HG02678 (cell line): ENCODE measurements around the gene SOX10.

Experiments used
- ATAC-seq: cut with Tn5 transposase; IDR thresholded peaks from one replicate; pipeline ENCODE4 v1.9.1; 2021; ENCODE audit warnings: mild to moderate bottlenecking, moderate library complexity; ENCODE audit not compliant: unreplicated experiment

The SOX10 gene

DNA sequence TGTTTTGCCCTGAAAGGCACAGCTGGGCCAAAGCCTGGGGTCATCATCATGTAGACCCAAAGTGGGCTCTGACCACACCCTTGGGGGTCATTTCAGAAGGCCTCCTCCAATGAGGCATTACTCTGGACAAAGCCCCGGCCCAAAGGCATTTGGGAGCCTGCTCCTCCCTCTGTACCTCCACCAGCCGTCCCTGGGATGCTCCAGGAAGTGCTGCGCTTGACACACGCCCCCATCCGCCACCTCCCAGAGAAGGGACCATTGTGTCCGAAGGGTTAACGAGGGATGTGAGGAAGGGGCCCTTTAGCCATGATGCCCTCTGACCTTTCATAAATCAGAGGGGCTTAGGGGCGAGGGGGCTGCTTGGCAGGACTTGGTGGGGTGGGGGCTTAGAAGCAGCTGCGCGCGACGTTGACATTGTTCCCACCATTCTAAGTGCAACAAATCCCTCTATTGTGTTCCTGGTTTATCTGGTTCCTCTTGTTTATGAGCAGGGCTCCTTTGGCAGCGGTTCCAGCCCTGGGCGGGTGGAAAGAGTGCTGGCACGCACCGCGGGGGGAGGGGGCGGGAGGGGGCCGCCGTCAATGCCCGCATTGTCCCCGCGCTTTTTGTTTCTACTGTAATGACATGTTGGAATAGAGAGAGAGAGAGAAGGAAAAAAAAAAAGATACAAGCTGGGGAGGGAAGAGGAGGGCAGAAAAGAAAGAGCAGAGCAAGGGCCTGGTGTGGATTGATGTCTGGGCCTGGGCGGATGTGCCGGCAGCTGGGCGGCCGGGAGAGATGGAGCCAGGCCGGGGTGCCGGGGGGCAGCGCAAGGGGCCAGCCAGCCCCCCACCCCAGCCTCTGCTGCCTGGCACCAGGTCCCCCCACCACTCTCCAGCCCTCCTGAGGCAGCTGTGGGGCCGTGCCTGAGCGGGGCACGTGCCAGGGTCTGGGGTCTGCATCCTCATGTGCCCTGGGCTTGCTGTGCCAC lies 32.1 kb upstream of the SOX10 start:
- ATAC-seq: no peak

DNA sequence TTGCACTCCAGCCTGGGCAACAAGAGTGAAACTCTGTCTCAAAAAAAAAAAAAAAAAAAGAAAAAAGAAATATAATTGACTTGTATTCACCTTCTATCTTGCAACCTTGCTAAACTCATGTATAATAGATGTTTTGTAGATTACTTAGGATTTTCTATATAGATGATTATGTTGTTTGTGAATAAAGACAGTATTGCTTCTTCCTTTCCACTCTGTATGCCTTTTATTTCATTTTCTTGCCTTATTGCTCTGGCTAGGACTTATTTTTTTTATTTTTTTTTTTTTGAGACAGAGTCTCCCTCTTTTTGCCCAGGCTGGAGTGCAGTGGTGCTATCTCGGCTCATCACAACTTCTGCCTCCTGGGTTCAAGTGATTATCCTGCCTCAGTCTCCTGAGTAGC lies 29.7 kb upstream of the SOX10 start:
- ATAC-seq: no peak

DNA sequence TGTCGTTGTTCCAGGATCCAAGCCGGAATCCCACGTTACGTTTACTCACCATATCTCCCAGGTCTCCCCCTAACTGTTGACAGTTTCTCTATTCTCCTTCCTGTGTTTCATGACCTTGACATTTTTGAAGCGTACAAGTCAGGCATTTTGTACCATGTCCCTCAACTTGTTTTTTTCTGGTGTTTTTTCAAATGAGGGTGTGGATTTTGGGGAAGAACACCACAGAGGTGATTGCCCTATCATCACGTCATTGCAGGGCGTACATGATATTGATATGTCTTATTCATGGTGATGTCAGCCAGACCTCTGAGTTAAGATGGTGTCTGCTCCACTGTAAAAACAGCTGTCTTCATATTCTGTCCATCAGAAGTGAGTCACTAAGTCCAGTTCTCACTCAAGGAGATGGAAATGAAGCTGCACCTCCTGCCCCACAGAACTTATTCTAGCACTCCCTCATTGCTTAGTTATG lies 28.3 kb upstream of the SOX10 start:
- no peak for ATAC-seq

DNA sequence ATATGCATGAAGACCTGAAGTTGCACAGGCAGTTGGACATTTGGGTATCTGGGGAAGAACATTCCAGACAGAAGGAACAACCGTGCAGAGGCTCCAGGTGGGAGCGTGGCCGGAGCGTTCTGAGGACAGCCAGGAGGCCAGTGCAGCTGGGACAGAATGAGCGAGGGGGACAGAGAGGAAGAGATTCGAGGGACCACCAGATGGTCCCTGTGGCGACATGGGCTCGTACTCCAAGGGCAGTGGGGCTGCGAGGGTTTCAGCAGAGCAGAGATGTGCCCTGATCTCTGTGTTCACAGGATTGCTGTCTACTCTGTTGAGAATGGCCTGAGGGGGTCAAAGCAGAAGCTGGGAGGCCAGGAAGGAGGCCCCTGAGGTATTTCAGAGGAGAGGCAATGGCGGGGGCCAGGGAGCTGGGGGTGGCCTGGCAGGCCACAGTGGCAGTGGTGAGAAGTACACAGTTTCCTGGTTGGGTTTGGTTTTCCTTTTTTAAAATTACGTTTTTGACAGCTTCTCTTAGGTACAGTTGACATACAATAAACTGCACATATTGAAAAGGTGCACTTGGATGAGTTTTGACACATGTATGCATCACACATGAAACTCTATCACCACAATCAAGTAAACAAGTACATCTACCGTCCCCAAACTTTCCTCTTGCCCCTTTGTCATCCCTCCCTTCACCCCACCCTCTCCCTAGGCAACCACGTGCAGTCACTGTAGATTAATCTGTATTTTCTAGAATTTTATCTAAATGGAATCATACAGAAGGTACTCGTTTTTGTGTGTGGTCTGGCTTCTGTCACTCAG lies 24.8 kb upstream of the SOX10 start:
- no peak for ATAC-seq

DNA sequence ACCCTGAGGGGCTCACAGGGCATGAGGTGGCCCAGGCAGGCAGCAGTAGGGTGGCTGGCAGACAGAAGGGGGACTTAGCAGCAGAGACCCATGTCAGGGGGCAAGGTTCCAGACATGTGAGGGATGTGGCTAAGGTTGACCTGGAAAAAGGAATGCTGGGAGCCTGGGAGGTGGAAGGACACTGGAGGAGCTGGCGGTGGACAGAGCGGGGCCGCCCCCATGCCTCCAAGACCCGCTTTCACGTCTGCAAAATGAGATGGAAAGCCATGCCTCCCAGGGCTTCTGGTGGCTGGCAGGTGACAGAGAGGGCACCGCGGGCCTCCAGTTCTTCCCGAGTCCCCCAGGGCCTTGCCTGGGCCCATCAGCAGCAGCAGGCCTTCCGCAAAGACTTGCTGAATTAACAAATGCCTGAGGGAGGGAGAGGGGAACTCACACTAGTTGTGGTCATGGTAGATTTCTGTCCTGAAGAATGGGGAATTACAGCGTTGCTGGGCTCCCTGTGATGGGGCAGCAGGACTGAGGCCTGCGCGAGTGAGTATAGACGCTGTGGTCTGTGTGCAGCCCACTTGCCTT lies 23.1 kb upstream of the SOX10 start:
- ATAC-seq: no peak

DNA sequence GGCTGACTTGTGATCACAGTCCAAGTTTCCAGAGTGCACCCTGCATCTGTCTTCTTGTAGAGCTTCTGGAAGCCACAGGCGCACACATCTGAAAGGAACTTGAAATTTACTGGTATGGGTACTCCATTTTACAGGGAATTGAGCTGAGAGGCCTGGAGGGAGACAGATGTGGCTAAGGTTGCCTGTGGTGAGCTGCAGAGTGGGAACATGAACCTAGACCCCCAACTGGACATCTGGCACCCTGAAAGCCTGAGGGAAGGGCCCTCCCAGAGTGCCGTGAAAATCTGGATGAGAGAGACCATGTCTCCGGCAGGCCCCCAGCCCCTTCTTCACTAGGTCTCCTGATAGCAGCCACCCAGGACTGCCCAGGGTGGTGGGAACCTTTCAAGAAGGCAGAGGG lies 22.6 kb upstream of the SOX10 start:
- no peak for ATAC-seq

DNA sequence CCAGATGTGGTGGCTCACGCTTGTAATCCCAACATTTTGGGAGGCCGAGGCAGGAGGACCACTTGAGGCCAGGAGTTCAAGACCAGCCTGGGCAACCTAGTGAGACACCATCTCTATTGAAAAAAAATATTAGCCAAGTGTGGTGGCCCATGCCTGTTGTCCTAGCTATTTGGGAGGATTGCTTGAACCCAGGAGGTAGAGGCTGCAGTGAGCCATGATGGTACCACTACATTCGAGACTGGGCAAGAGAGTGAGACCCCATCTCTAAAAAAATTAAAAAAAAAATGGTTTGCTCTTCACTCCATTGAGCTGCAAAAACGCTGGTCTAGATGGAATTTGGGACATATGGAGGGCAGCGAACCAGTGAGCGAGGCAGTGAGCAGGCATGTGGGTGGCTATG lies 21.6 kb upstream of the SOX10 start:
- ATAC-seq: no peak

DNA sequence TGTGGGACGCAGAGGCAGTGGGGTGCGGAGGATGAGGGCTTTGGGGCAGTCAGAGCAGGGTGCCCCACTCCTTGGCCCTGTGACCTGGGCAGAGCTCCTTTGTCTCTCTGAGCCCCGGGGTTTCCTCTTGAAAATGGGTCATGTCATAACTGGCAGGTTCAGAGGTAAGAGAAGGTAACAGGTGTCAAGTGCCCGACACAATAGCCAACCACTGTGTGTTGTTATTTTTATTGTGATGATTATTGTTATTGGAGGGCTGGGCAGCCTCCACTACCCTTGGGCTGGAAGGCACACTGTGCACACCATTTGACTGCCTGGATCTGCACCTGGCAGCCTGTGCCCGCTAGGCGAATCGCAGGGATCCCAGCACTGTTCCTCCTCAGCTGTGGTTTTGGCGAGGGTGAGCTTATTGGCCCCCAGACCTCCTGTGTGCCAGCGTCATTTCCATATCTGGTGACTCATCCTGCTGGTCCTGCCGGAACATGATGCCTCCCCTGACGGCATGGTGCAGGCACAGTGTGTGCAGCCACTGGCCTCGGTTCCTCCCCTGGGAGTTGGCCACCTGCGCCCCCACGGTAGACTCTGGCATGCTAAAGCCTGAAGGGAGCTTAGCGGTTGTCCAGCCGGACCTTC lies 15.4 kb upstream of the SOX10 start:
- ATAC-seq: no peak

DNA sequence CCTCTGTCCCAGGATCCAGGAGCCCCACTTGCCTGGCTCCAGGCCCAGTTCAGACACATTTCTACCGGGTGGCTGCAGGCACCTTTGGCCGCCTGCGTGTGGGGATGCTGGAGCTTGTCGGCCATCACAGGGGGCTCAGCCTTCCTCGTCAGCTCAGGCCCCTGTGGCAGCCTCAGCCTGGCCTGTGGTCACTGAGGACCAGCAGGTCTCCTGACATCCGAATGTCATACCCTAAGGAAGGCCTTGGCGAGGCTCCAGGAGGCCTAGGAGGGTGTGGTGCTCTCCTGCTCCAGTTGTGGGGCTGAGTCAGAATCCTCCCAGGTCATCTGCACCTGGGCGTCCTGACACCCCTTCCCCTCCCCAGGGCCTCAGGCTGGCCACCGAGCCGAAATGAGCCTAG lies 14.9 kb upstream of the SOX10 start:
- no peak for ATAC-seq

DNA sequence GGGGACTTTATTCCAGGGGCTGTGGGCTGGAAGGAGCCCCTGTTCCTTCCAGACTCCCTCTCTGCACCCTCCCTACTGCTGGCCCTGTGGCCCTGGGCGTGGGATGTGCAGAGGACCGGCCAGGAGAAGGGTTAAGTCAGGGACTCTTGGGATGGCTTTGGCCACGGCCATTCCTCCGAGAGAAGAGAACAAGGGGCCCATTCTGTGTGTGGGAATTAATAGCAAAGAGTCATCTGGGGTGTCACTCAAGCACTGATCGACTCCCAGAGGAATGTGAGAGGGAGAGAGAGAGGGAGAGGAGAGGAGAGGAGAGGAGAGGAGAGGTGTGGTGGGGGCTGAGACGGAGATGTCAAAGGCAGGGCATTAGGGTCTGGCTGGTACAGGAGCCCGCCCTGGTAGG lies 14.2 kb upstream of the SOX10 start:
- ATAC-seq: no peak

DNA sequence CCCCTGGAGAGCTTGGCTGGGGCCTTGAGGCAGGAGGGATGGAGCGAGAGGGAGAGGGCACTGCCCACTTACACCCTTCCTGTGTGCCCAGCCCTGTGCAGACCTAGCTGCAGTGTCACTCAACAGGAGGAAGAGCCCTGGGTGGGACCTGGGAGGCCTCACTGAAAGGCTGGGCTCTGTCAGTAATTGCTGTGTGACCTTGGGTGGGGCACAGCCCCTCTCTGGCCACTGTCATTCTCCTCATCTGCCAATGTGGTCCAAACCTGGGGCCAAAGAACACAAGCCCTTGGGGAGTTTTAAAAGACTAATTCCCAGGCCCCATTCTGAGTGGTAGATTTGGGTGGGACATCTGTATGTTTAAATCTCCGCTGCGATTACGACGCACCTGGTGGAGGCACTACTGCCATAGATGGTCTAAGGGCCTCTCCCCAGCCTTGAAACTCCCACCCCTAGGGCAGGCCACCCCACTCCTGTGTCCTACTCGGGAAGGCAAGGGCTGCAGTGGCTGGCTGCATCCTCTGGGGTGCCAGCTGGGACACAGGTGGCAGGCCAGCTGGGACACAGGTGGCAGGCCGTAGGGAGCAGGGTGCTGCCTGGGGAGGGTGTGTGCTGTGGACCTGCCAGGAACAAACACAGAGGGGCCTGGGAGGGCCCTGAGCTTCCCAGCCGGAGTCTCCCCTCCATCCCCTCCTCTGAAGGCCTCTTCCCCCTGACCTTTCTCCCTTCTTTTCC lies 12.3 kb upstream of the SOX10 start:
- ATAC-seq: no peak

DNA sequence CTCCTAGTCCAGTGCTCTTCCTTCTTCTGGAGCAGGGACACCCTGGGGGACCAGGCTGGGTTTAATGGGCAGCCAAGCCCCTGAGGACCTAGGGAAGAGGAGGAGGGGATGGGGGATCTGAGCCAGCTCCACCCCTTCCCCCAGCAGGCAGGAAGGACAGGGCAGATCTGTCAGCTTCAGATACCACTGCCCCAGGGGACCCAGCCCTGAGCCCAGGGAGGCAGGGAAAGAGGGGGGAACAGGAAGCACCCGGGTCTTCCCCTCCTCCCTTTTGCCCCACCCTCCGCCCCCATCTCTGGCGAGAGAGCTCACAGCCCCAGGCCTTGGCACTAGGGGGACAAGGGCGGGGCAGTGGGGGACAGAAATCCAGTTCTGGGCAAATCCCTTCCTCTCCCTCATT lies 11.7 kb upstream of the SOX10 start:
- ATAC-seq: no peak

DNA sequence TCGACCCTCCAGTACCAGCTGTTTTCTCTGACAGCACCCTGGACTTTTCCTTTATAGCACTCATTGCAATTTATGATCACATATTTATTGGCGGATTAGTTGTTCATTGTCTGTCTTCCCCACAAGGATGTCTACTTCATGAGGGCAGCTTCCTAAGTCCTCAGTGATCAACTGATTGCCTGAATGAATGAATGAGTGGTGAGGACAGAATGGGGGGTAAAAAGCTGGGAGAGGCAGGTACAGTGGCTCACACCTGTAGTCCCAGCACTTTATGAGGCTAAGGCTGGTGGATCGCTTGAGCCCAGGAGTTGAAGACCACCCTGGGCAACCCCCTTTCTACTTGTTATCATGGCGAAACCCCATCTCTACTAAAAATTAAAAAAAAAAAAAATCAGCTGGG lies 11.1 kb upstream of the SOX10 start:
- no peak for ATAC-seq

DNA sequence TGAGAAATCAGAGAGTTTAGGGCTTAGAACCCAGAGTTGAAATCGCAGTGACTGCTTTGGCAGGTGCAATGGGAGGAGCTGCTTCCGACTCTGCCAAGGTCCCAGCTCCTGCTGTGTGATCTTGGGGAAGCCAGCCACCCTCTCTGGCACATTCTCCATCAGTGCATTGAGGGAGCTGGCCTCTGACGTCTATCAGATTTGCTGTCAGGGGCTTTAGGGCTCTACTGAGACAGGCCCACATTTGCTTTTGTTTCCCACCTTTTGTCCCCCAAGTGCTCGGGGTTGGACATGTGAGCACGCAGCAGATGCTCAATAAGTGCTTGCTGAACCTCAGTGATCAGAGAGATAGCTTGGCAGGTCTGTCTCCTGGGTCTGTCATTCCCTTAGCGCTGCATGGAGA lies 10.6 kb upstream of the SOX10 start:
- ATAC-seq: no peak

DNA sequence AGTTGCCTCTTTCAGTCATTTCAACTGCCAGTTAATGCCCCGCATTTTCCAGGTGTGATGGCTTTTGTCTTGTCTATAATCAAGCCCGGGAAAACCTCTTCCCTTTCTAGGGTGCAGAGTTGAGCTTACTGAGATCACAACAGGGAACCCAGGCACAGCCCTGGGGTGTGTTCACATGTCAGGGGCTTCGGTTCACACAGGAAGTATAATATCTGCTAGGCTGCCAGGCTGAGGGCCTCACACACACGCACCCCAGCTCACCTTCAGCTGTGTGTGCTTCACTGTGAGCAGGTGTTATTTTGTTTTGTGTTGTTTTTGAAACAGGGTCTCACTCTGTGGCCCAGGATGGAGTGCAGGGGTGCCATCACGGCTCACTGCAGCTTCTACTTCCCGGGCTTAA lies 9.7 kb upstream of the SOX10 start:
- ATAC-seq: no peak

DNA sequence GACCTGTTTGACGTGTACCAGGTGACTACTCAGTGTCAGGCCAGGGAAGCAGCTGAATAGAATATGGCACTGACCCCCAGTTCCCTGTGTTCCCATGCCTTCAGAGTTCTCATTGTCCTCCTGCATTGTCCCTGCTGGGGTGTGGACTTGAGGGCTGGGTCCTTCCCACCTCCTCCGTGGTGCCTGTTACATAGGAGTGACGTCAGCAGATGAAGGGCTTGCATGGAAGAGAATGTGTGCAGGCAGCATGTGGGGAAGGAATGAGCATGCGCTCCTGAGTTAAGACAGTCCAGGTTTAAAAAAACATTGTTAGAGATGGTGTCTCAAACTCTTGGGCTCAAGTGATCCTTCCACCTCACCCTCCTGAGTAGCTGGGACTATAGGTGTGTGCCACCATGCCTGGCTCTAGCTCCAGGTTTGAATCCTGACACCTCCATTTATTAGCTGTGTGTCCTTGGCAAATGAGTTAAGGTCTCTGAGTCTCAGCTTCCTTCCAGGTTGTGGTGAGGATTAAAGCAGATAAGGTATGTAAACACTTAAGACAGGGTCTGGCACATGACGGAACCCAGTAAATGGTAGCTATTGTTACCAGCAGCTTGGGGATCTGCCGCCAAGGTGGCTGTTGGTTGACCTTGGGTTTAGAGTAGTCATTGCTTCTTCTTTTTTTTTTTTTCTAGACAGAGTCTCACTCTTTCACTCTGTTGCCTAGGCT lies 7.5 kb upstream of the SOX10 start:
- ATAC-seq: no peak

DNA sequence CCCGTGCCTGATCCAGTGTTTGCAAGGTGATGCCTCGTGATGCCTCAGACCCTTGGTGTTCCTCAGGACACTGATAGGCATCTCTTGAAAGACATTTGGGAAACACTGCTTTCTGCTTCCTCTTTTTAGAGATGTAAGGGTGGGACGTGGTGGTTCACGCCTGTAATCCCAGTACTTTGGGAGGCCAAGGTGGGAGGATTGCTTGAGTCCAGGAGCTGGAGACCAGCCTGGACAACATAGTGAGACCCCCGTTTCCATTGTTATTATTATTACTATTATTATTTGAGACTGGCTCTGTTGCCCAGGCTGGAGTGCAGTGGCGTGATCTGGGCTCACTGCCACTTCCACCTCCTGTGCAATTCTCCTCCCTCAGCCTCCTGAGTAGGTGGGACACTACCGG lies 6.5 kb upstream of the SOX10 start:
- ATAC-seq: no peak

DNA sequence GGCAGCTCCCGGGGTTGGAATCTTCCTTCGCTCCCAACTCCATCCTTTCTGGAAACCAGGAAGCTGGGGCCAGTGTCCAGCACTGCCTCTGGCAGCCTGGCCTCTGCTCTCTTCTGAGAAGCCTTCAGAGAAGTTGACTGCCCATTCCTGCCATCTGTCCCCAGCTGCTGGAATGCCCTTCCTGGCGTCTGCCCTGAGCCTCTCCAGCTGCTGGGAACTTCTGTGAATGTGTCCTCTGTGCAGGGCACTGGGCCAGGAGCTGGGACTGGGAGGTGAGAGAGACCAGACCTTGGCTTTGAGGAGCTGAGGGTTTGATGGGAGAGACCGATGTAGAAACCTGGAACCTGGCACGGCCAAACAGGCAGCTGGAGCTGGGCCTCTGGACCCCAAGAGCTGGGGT lies 5.9 kb upstream of the SOX10 start:
- no peak for ATAC-seq

DNA sequence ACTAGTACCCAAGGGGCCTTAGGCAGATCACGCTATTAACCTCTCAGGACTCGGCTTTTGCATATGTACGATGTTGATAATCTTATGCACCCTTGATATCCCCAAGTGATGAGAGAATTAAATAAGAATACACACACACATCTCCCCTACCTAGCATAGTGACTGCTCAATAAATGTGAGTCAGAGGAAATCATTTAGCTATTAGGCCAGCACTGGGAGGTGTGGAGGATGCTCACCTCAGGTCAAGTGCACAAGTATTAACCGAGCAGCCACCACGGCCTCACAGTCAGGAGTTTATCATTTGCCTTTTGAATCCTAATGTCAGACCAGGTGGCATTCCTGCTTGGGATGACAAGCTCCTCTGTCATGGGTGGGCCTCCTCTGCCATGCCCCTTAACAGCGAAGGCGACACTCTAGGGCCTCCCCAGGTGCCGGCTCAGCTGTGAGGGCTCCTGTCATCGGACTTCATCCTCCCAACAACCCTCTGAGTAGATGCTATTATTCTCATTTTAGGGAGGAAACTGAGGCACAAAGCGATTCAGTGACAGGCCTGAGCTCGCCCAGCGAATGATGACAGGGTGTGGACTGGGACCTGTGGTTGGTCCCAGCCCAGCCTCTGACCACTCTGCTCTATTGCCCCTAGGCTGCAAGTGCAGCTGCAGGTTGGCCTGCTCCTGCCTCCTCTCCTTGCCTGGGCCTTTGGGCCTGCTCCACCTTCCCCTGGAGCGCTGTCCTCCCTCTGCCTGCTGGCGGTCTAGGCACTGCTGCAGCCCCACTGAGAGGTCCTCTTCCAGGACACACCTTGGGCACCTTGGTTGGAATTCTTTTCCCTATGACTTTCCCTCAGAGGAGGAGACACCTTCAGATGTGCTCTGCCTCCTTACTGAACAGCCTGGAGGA lies 5.0 kb upstream of the SOX10 start:
- no peak for ATAC-seq
